Fibroblast of lung (primary cell): ENCODE results near the gene LDAH. TPM values are rescaled to one million over a fixed set of nuclear protein-coding genes. Genes with fewer than 3 reads are reported as not detected.

Source experiments
- DNase-seq, 2 donors: peaks; one replicate each; pipeline versions ENCODE4 v3.0.0 to v3.0.0-alpha.2; 2010; ENCODE audit warnings: low read depth in 2 of 2
- H2AFZ ChIP-seq: 2 replicates; pipeline ENCODE4 v1.5.1; 2012; ENCODE audit warnings: low read length, control low read depth, inconsistent platforms
- H3K27ac ChIP-seq: 2 replicates; pipeline ENCODE4 v1.5.1; 2011; ENCODE audit warnings: low read length, control low read depth; ENCODE audit not compliant: insufficient read depth
- H3K27me3 ChIP-seq: 2 replicates; pipeline ENCODE4 v1.5.1; 2011; ENCODE audit warnings: mild to moderate bottlenecking, low read length; ENCODE audit not compliant: control insufficient read depth, insufficient read depth
- H3K36me3 ChIP-seq: 2 replicates; pipeline ENCODE4 v1.5.1; 2011; ENCODE audit warnings: low read length; ENCODE audit not compliant: control insufficient read depth, insufficient read depth
- H3K4me1 ChIP-seq: 2 replicates; pipeline ENCODE4 v1.5.1; 2011; ENCODE audit warnings: low read length; ENCODE audit not compliant: control insufficient read depth, insufficient read depth; ENCODE audit errors: extremely low read depth
- H3K4me2 ChIP-seq: 2 replicates; pipeline ENCODE4 v1.5.1; 2011; ENCODE audit warnings: low read length, control low read depth; ENCODE audit not compliant: insufficient read depth; ENCODE audit errors: extremely low read depth
- H3K4me3 ChIP-seq, 4 experiments: fragments of 200-600 bp in 1 of 4; sonication (generic) in 1 of 4; replicated peaks in 1 of 4; 2 replicates each; pipeline ENCODE4 v1.5.1; 2011 to 2016; ENCODE audit warnings: low read length in 4 of 4, low read depth in 3 of 4, mild to moderate bottlenecking in 3 of 4, control low read depth in 2 of 4, inconsistent platforms in 1 of 4, mixed read lengths in 1 of 4; ENCODE audit not compliant: insufficient read depth in 1 of 4; ENCODE audit errors: control extremely low read depth in 1 of 4
- H3K79me2 ChIP-seq: 2 replicates; pipeline ENCODE4 v1.5.1; 2012; ENCODE audit warnings: mild to moderate bottlenecking, low read length, inconsistent platforms; ENCODE audit not compliant: control insufficient read depth, insufficient read depth
- H3K9ac ChIP-seq: 2 replicates; pipeline ENCODE4 v1.5.1; 2011; ENCODE audit warnings: mild to moderate bottlenecking, low read length, control low read depth; ENCODE audit not compliant: insufficient read depth
- H3K9me3 ChIP-seq: 2 replicates; pipeline ENCODE4 v1.5.1; 2012; ENCODE audit warnings: low read depth, low read length; ENCODE audit not compliant: control insufficient read depth, insufficient read depth
- H4K20me1 ChIP-seq: 2 replicates; pipeline ENCODE4 v1.5.1; 2011; ENCODE audit warnings: low read length; ENCODE audit not compliant: control insufficient read depth, insufficient read depth; ENCODE audit errors: extremely low read depth
- CTCF ChIP-seq, 2 donors: IDR thresholded peaks in 1 of 2; conservative IDR thresholded peaks in 1 of 2; 1 replicate in 1 of 2; 2 replicates in 1 of 2; pipeline ENCODE4 v1.5.1; 2011 to 2012; ENCODE audit warnings: low read length in 2 of 2, control low read depth in 1 of 2, inconsistent platforms in 1 of 2, low read depth in 1 of 2, mild to moderate bottlenecking in 1 of 2
- EZH2 ChIP-seq: IDR thresholded peaks from 2 replicates; pipeline ENCODE4 v1.5.1; 2012; ENCODE audit warnings: low read length, control low read depth, mild to moderate bottlenecking; ENCODE audit errors: missing control alignments
- polyA plus RNA-seq, 2 donors: library from polyadenylated mRNA; depleted of rRNA in 1 of 2; stranded (reverse) in 1 of 2; unstranded in 1 of 2; fragments of >200 nt; gene quantifications; 2 replicates each; pipeline ENCODE4 v1.2.1, GENCODE V29; 2011 to 2012; ENCODE audit warnings: missing spikeins in 1 of 2
- total RNA-seq: library from RNA; depleted of rRNA; stranded (reverse); fragments of >200 nt; gene quantifications from 2 replicates; pipeline ENCODE4 v1.2.1, GENCODE V29; 2014

The LDAH gene
- total and polyA plus RNA-seq, 2 donors (not counting 1 experiment from before 2014, with no cell fraction given): 20.5 to 22.8 TPM

GRCh38 chr2:20678086-20678395 is 144.9 kb downstream of the LDAH start:
- no peaks in the 10 kb centered on the region for H3K9me3 ChIP-seq
- H3K4me3 ChIP-seq: no peak overlapping the region
- no peak overlapping the region for H3K4me2 ChIP-seq
- peaks cover 2% of the 10 kb centered on the region for H3K36me3 ChIP-seq
- H3K27ac ChIP-seq: no peak overlapping the region
- peaks cover 6% of the 10 kb centered on the region for H3K27me3 ChIP-seq
- H2AFZ ChIP-seq: no peak overlapping the region
- DNase-seq: no peak
- peaks cover 7% of the 10 kb centered on the region for H3K4me1 ChIP-seq
- no peaks in the 10 kb centered on the region for H3K79me2 ChIP-seq
- no peak overlapping the region for H3K9ac ChIP-seq
- TF ChIP-seq EZH2 (no peak), CTCF (conservative IDR thresholded peaks at IDR 0.05 in 1 of 2, IDR thresholded peaks at IDR 0.05 in 1 of 2; ENCODE audit: low read depth in 1 of 2, low read length in 2 of 2) (no peak)
- H4K20me1 ChIP-seq: no peaks in the 10 kb centered on the region

GRCh38 chr2:20677301-20678085 is 145.4 kb downstream of the LDAH start:
- H3K9me3 ChIP-seq: no peaks in the 10 kb centered on the region
- no peak overlapping the region for H3K4me3 ChIP-seq
- H4K20me1 ChIP-seq: no peaks in the 10 kb centered on the region

More at GRCh38 chr2:20677301-20678085, 145.4 kb downstream of the LDAH start:
- Histone ChIP-seq H3K4me1 (peaks cover 7% of the 10 kb centered on the region), H3K27ac (no peak overlapping the region), H3K36me3 (peaks cover 2% of the 10 kb centered on the region), H3K79me2 (no peaks in the 10 kb centered on the region), H3K27me3 (peaks cover 7% of the 10 kb centered on the region), H3K4me2 (no peak overlapping the region), H2AFZ (no peak overlapping the region), H3K9ac (no peak overlapping the region)
- no peak for DNase-seq
- TF ChIP-seq EZH2 (no peak), CTCF (conservative IDR thresholded peaks at IDR 0.05 in 1 of 2, IDR thresholded peaks at IDR 0.05 in 1 of 2; ENCODE audit: low read depth in 1 of 2, low read length in 2 of 2) (no peak)
